OCI-LY7 (cell line): Measurements from ENCODE around the gene MUC6. TPM values are rescaled to one million over a fixed set of nuclear protein-coding genes. Genes with fewer than 3 reads are reported as not detected.

Source experiments
- BruUV-seq: library from RNA; stranded (reverse); fragments of 400-500 nt; replicated peaks from 2 replicates; lab custom pipeline; 2021; lab: Mats Ljungman, UMichigan
- CTCF ChIA-PET: fragments of 300-600 bp; sonication (Branson Sonifier 250); formaldehyde crosslinking; loops from one replicate; lab custom pipeline; 2022; ENCODE audit warnings: antibody characterized with exemption; ENCODE audit not compliant: unreplicated experiment; lab: Charles Lee
- POLR2A ChIA-PET: fragments of 300-600 bp; sonication (Branson Sonifier 250); formaldehyde crosslinking; loops from one replicate; lab custom pipeline; 2022; ENCODE audit warnings: antibody characterized with exemption; lab: Charles Lee
- DNase-seq: peaks from one replicate; pipeline ENCODE4 v3.0.0-alpha.2; 2015; ENCODE audit warnings: low spot score
- H2AFZ ChIP-seq: fragments of 200-600 bp; sonication (generic), shearing (Covaris generic); 2 replicates; pipeline ENCODE4 v1.6.1; 2014; ENCODE audit warnings: mild to moderate bottlenecking, antibody characterized with exemption, low read length, moderate library complexity
- H3K27ac ChIP-seq: fragments of 200-600 bp; sonication (generic); 2 replicates; pipeline ENCODE4 v1.5.1; 2014; ENCODE audit warnings: mixed run types, low read depth, mild to moderate bottlenecking, moderate library complexity, low read length, inconsistent platforms; ENCODE audit not compliant: poor library complexity, severe bottlenecking
- H3K36me3 ChIP-seq: fragments of 200-600 bp; sonication (generic); 2 replicates; pipeline ENCODE4 v1.6.1; 2014; ENCODE audit warnings: mild to moderate bottlenecking, antibody characterized with exemption, low read length, moderate library complexity, mixed read lengths; ENCODE audit not compliant: insufficient read depth
- H3K4me1 ChIP-seq: fragments of 200-600 bp; sonication (generic); 2 replicates; pipeline ENCODE4 v1.5.1; 2014; ENCODE audit warnings: mild to moderate bottlenecking, low read length; ENCODE audit not compliant: insufficient read depth, poor library complexity, severe bottlenecking
- H3K4me2 ChIP-seq: fragments of 200-600 bp; sonication (generic); 2 replicates; pipeline ENCODE4 v1.6.1; 2014; ENCODE audit warnings: mild to moderate bottlenecking, low read length
- H3K4me3 ChIP-seq: fragments of 200-600 bp; sonication (generic); 2 replicates; pipeline ENCODE4 v1.5.1; 2014; ENCODE audit warnings: mild to moderate bottlenecking, low read depth, low read length; ENCODE audit not compliant: poor library complexity, severe bottlenecking
- H3K79me2 ChIP-seq: fragments of 200-600 bp; sonication (generic); 2 replicates; pipeline ENCODE4 v1.6.1; 2016; ENCODE audit warnings: low read depth, mild to moderate bottlenecking, low read length, moderate library complexity, mixed read lengths; ENCODE audit not compliant: insufficient read depth
- H3K9me2 ChIP-seq: fragments of 200-600 bp; sonication (generic); 2 replicates; pipeline ENCODE4 v1.6.1; 2016; ENCODE audit warnings: mild to moderate bottlenecking, low read length, mixed read lengths; ENCODE audit not compliant: insufficient read depth
- H3K9me3 ChIP-seq: fragments of 200-600 bp; sonication (generic); 2 replicates; pipeline ENCODE4 v1.6.1; 2014; ENCODE audit warnings: mild to moderate bottlenecking, mixed run types, low read length, mixed read lengths
- H4K20me1 ChIP-seq: fragments of 200-600 bp; sonication (generic); 2 replicates; pipeline ENCODE4 v1.6.1; 2014; ENCODE audit warnings: mild to moderate bottlenecking, antibody characterized with exemption, low read length, moderate library complexity, mixed read lengths; ENCODE audit not compliant: insufficient read depth
- CTCF ChIP-seq: fragments of 200-600 bp; sonication (generic); conservative IDR thresholded peaks from 2 replicates; pipeline ENCODE4 v1.5.1; 2014; ENCODE audit warnings: mild to moderate bottlenecking, antibody characterized with exemption, low read length, moderate library complexity, mixed read lengths
- EZH2phosphoT487 ChIP-seq: fragments of 200-600 bp; sonication (generic); IDR thresholded peaks from 2 replicates; pipeline ENCODE4 v1.6.1; 2018; ENCODE audit warnings: low read depth, borderline replicate concordance, mild to moderate bottlenecking, mixed run types, antibody characterized with exemption, low read length, moderate library complexity, mixed read lengths
- intact Hi-C: fragments of 100-400 bp; cut with micrococcal nuclease; formaldehyde crosslinking; loops from one replicate; pipeline ENCODE4 v1.10.0; 2022; ENCODE audit not compliant: unreplicated experiment
- total RNA-seq, 2 experiments: library from RNA; depleted of rRNA in 1 of 2; stranded (reverse); fragments of >200 nt in 1 of 2; shearing (Covaris generic) in 1 of 2; gene quantifications; 2 replicates each; pipeline ENCODE4 v1.2.3, GENCODE V29; 2014 to 2022

Gene MUC6
- total RNA-seq, 2 experiments from 2014 or later, result not detected

GRCh38 chr11:1077033-1077416, 40.5 kb upstream of the MUC6 start:
- H4K20me1 ChIP-seq, result no peaks in the 10 kb centered on the region
- POLR2A ChIA-PET, result no interaction called here
- TF ChIP-seq CTCF (no peak), EZH2phosphoT487 (no peak)
- no peak overlapping the region for H3K27ac ChIP-seq
- no peaks in the 10 kb centered on the region for H3K79me2 ChIP-seq
- no peaks in the 10 kb centered on the region for H3K9me2 ChIP-seq
- DNase-seq, result no peak
- H3K36me3 ChIP-seq, result no peaks in the 10 kb centered on the region
- H2AFZ ChIP-seq, result no peak overlapping the region
- H3K4me3 ChIP-seq, result no peak overlapping the region
- no peaks in the 10 kb centered on the region for H3K4me1 ChIP-seq
- CTCF ChIA-PET, result no interaction called here
- intact Hi-C loops, result no loop called here
- BruUV-seq, result no TSS peak
- no peak overlapping the region for H3K4me2 ChIP-seq
- no peaks in the 10 kb centered on the region for H3K9me3 ChIP-seq

GRCh38 chr11:1076061-1076665, 39.6 kb upstream of the MUC6 start:
- no peak for TF ChIP-seq CTCF
- TF ChIP-seq EZH2phosphoT487, result no peak
- Histone ChIP-seq H3K9me2 (no peaks in the 10 kb centered on the region), H3K4me1 (no peaks in the 10 kb centered on the region), H3K79me2 (no peaks in the 10 kb centered on the region), H3K27ac (no peak overlapping the region), H3K9me3 (no peaks in the 10 kb centered on the region), H2AFZ (no peak overlapping the region), H4K20me1 (no peaks in the 10 kb centered on the region), H3K4me3 (no peak overlapping the region), H3K4me2 (no peak overlapping the region), H3K36me3 (no peaks in the 10 kb centered on the region)
- CTCF ChIA-PET, result no interaction called here
- DNase-seq, result no peak
- no TSS peak for BruUV-seq
- POLR2A ChIA-PET, result no interaction called here
- intact Hi-C loops, result no loop called here

GRCh38 chr11:1075341-1075911, 38.9 kb upstream of the MUC6 start:
- Histone ChIP-seq H3K79me2 (no peaks in the 10 kb centered on the region), H3K4me2 (no peak overlapping the region), H3K4me3 (no peak overlapping the region), H3K9me3 (no peaks in the 10 kb centered on the region), H3K4me1 (no peaks in the 10 kb centered on the region), H3K9me2 (no peaks in the 10 kb centered on the region), H2AFZ (no peak overlapping the region), H3K27ac (no peak overlapping the region), H4K20me1 (no peaks in the 10 kb centered on the region), H3K36me3 (no peaks in the 10 kb centered on the region)
- intact Hi-C loops, result no loop called here
- ChIA-PET CTCF (no interaction called here), POLR2A (no interaction called here)
- no peak for TF ChIP-seq EZH2phosphoT487
- TF ChIP-seq CTCF, result no peak
- DNase-seq, result no peak
- BruUV-seq, result no TSS peak
